ENCODE measurements around the gene FAM83E. TPM values are rescaled to one million over a fixed set of nuclear protein-coding genes. Genes with fewer than 3 reads are reported as not detected.
"Not testable (repeated sequence)": the region's sequence is repeated elsewhere in the genome, so short reads cannot be mapped to it uniquely, and the experiment has no call there.

Gene FAM83E
- not detected for total RNA-seq
- long read RNA-seq = 0 reads

GRCh38 chr19:48614436-48615230 is at the start of gene FAM83E:
Gene FAM83E (minus strand): TSS chr19:48615076. CDS start chr19:48613372, 1,704 bp downstream.
- intact Hi-C loops (cut with DNase I) = no loop called here
- ATAC-seq (ENCODE audit: poor library complexity) = no peak

DNA sequence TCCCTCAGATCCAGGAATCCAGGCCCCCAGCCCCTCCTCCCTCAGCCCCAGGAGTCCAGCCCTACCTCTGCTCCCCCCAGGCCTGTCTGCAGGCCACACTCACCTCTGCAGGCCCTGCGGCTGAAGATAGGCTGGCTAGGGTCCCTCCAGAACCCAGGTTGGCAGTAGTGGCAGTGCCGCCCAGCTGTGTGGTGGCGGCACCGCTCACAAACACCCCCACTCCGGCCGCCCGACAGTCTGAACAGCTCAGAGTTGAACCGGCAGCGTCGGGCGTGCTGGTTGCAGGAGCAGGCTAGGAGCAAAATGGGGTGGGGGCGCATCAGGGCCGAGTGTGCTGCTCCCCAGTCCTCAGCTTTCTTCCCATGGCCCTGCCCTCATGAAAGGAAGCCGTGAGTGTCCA is 49.6 kb upstream of the FAM83E start:
- DNase-seq = no peak
- ATAC-seq (ENCODE audit: poor library complexity) = no peak
- intact Hi-C loops (cut with DNase I) = no loop called here

More at GRCh38 chr19:48614436-48615230, at the start of gene FAM83E:
- no peak for DNase-seq

- ATAC-seq (ENCODE audit: poor library complexity) = no peak
- no peak for DNase-seq
- intact Hi-C loops (cut with DNase I) = no loop called here
Observed at GRCh38 chr19:48663667-48664066, 48.8 kb upstream of the FAM83E start.

GRCh38 chr19:48661711-48662090 is 46.8 kb upstream of the FAM83E start:
- ATAC-seq (ENCODE audit: poor library complexity) = no peak
- no peak for DNase-seq
- intact Hi-C loops (cut with DNase I) = no loop called here

GRCh38 chr19:48660852-48661710 is 46.2 kb upstream of the FAM83E start:
- peak; percentile 91 for DNase-seq
- intact Hi-C loops (cut with DNase I) = no loop called here
- peak; percentile 94 for ATAC-seq (ENCODE audit: poor library complexity)

DNA sequence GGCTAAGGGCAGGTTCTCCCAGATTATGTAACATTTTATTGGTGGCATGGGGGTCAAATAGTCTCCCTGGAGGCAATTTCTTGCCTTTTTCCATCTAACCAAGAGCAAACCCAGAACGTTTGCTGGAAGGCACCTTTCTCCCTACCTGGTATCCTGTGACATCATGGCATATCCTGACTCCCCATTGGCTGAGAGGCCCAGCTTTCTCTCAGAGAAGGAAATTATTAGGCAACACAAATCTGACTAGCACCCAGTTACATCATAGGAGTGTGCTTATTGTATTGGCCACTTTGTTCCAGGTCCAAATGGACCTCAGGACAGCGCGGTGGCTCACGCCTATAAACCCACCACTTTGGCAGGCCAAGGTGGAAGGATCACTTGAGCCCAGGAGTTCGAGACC is 44.9 kb upstream of the FAM83E start:
- ATAC-seq (ENCODE audit: poor library complexity) = no peak
- intact Hi-C loops (cut with DNase I) = no loop called here
- DNase-seq = no peak

DNA sequence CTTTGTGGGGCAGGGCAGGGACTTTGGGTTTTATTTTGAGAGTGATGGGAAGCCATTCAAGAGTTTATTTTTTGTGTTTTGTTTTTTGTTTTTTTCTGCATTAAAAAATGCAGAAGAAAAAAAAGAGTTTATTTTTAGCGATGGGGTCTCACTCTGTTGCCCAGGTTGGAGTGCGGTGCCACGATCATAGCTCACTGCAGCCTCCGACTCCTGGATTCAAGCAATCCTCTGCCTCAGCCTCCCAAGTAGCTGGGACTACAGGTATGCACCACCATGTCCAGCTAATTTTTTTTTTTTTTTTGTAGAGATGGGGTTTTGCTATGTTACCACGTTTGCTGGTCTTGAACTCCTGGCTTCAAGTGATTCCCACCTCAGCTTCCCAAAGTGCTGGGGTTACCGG is 43.6 kb upstream of the FAM83E start:
- intact Hi-C loops (cut with DNase I) = no loop called here
- DNase-seq (no peak), ATAC-seq (ENCODE audit: poor library complexity) (no peak)

DNA sequence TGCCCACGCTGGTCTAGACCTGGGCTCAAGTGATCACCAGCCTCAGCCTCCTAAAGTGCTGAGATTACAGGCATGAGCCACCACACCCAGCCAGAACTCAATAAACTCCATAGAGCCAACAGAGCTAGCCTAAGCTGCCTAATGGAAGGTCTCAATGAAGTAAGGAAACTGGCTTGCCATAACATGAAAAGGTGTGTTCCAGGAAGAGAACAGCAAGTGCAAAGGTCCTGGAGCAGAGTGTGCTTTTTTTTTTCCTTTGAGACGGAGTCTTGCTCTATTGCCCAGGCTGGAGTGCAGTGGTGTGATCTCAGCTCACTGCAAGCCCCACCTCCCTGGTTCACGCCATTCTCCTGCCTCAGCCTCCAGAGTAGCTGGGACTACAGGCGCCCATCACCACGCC is 43.0 kb upstream of the FAM83E start:
- intact Hi-C loops (cut with DNase I); ATAC-seq (ENCODE audit: poor library complexity); DNase-seq: not testable (repeated sequence)

GRCh38 chr19:48656840-48657474 is 42.1 kb upstream of the FAM83E start:
- intact Hi-C loops (cut with DNase I) = no loop called here
- no peak for ATAC-seq (ENCODE audit: poor library complexity)
- DNase-seq = no peak

DNA sequence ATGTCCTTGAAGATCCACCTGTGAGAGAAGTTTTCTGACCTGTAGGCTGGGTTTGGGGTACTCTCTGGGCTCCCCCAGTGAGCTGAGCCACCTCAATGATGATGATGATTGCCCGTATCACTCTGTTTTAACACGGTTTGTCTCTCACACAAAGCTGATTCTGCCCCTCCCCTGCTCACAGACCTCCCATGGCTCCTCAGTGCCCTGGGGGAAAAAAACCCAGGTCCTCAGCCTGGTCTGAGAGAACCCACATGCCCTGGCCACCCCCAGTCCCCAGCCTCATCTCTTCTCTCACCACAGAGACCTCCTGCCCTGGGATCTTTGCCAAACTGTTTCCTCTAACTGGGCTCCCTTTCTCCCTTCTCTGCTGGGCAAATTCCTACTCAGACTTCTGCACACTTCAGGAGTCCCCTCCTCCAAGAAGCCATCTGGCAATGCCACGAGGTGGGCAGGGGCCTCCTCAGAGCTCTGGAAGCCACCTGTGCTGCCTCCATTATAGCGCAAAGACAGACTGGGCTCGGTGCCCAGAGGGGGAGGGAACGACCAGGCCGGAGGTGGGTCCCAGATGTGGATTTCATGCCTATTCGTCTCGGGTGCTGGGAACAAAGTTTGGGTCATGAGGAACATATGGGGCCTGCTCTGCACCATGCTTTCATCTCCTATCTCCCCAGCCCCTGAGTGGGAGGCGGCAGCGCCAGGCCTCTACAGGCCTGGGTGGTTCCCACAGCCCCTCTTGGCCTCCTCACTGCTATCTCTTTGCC is 39.6 kb upstream of the FAM83E start:
- no peak for DNase-seq
- intact Hi-C loops (cut with DNase I) = no loop called here
- no peak for ATAC-seq (ENCODE audit: poor library complexity)

DNA sequence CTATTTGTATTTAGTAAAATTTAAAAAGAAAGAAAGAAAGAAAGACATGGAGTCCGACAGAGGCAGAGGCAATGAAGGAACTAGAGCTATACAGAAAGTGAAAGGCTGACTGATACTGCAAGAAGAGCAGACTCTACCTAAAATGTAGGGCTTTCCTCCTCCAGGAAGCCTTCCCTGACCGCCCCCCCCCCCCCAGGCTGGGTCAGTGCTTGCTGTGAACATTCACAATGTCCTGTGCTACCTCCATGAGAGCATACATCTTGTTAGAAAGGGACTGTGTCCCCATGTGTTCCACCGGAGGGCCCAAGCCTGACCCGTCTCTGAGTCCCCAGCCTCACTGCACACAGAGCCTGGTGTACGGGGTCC is 36.8 kb upstream of the FAM83E start:
- ATAC-seq (ENCODE audit: poor library complexity) (no peak), DNase-seq (no peak)
- intact Hi-C loops (cut with DNase I) = no loop called here

- DNase-seq = no peak
- intact Hi-C loops (cut with DNase I) = no loop called here
- ATAC-seq (ENCODE audit: poor library complexity) = no peak
Observed at GRCh38 chr19:48650974-48651682, 36.3 kb upstream of the FAM83E start.

DNA sequence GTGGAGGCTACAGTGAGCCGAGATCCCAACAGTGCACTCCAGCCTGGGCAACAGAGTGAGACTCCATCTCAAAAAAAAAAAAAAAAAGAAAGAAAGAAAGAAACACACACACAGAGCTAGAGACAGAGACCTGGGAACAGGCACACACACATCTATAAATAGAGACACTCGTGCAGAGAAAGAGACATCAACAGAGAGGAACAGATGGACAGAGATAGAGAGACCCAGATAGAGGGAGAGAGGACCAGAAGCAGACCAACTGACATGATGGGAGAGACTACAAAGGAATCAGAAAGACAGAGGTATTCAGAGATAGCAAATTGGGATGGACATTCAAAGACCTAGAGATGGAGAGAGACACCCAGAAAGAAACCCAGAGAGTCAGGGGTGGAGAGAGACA is 33.3 kb upstream of the FAM83E start:
- no peak for ATAC-seq (ENCODE audit: poor library complexity)
- no peak for DNase-seq
- intact Hi-C loops (cut with DNase I) = loop anchor here (10.0 kb wide), 1 partner anchor 87 kb away; no protein-coding TSS in a partner anchor

DNA sequence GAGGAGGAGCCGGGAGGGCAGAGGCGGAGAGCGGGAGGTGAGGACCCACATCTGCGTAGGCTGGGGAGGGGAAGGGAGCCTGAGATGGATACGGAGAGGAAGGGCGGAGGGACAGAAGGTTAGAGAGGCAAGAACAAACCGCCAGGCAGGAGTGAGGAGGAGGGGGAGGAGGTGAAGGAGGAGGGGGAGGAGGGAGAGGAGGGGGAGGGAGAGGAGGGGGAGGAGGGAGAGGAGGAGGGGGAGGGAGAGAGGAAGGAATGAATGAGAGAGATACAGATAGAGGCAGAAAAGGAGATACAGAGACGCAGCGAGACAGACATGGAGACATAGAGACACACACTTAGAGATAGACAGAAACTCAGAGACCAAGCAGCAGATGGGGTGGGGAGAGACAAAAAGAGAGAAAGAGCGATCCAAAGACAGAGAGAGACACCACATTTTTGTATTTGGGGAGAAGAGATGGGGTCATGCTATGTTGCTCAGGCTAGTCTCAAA is 31.9 kb upstream of the FAM83E start:
- intact Hi-C loops (cut with DNase I) = loop anchor here (10.0 kb wide), 1 partner anchor 88 kb away; no protein-coding TSS in a partner anchor
- no peak for ATAC-seq (ENCODE audit: poor library complexity)

GRCh38 chr19:48646001-48646721 is 31.3 kb upstream of the FAM83E start, which contains the start of gene CA11:
Gene CA11 (minus strand): TSS chr19:48646187. CDS start chr19:48645632, 555 bp downstream.
- intact Hi-C loops (cut with DNase I) = loop anchor here (10.0 kb wide), 1 partner anchor 89 kb away; no protein-coding TSS in a partner anchor
- peak; percentile 90 for DNase-seq
- peak; percentile 95 for ATAC-seq (ENCODE audit: poor library complexity)

More for the DNA sequence above, 31.9 kb upstream of the FAM83E start:
- no peak for DNase-seq

DNA sequence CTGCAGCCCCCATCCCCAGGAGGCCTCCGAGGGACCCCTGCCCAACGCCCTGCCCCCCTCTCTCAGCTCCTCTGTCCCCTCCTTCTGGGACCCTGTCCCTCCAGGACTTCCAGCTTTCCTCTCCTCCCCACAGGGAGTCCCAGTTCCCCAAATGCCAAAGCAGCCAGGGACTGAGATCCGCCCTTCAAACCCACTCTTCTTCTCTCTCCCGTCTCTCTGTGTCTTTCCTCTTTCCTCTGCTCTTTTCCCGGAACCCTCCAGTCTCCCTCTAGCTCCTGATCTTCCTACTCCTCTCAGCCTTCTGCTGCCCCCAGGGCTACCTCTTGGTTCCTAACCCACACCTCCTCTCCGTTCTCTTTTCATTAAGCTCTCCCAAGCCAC is 30.7 kb upstream of the FAM83E start:
- intact Hi-C loops (cut with DNase I) = loop anchor here (10.0 kb wide), 1 partner anchor 89 kb away; no protein-coding TSS in a partner anchor
- no peak for DNase-seq
- ATAC-seq (ENCODE audit: poor library complexity) = peak; percentile 11

Data from Right ventricle myocardium superior (tissue), 1 donor.